Esophagus muscularis mucosa (tissue), 4 donors: ENCODE measurements around the gene SLC15A1. TPM values are rescaled to one million over a fixed set of nuclear protein-coding genes. Genes with fewer than 3 reads are reported as not detected.

Source experiments
- DNase-seq: peaks from one replicate; pipeline ENCODE4 v3.0.0-alpha.2; 2017; ENCODE audit errors: extremely low spot score
- H3K27ac ChIP-seq, 4 donors: fragments of 200-600 bp; sonication (generic); replicated peaks in 1 of 4; 1 replicate in 3 of 4; 2 replicates in 1 of 4; pipeline ENCODE4 v1.5.1; 2016 to 2019; ENCODE audit warnings: mild to moderate bottlenecking in 1 of 4
- H3K27me3 ChIP-seq, 4 donors: fragments of 200-600 bp; sonication (generic); one replicate each; pipeline versions ENCODE4 v1.5.1 to v1.6.0; 2016 to 2019
- H3K36me3 ChIP-seq, 4 donors: fragments of 200-600 bp; sonication (generic); one replicate each; pipeline ENCODE4 v1.5.1; 2016 to 2019
- H3K4me1 ChIP-seq, 4 donors: fragments of 200-600 bp; sonication (generic); one replicate each; pipeline ENCODE4 v1.5.1; 2016 to 2019
- H3K4me3 ChIP-seq, 4 donors: fragments of 200-600 bp; sonication (generic); 1 replicate in 2 of 4; 2 replicates in 2 of 4; pipeline ENCODE4 v1.5.1; 2016 to 2019; ENCODE audit warnings: mild to moderate bottlenecking in 4 of 4, moderate library complexity in 1 of 4
- H3K9me3 ChIP-seq, 4 donors: fragments of 200-600 bp; sonication (generic); 1 replicate in 3 of 4; 2 replicates in 1 of 4; pipeline ENCODE4 v1.5.1; 2016 to 2019
- CTCF ChIP-seq, 3 experiments: fragments of 200-600 bp in 2 of 3; fragments of 450-650 bp in 1 of 3; sonication (generic) in 2 of 3; IDR thresholded peaks; one replicate each; pipeline ENCODE4 v1.5.1; 2017 to 2019; ENCODE audit warnings: antibody characterized with exemption in 3 of 3, mild to moderate bottlenecking in 2 of 3, moderate library complexity in 1 of 3
- EP300 ChIP-seq: sonication (generic); formaldehyde crosslinking; IDR thresholded peaks from one replicate; pipeline ENCODE4 v1.6.1; 2017; ENCODE audit warnings: antibody characterized with exemption
- POLR2A ChIP-seq: fragments of 450-650 bp; IDR thresholded peaks from one replicate; pipeline ENCODE4 v1.6.1; 2017; ENCODE audit warnings: antibody characterized with exemption, moderate library complexity, mild to moderate bottlenecking, low read depth
- POLR2AphosphoS5 ChIP-seq, 2 donors: sonication (generic); formaldehyde crosslinking; IDR thresholded peaks; one replicate each; pipeline ENCODE4 v1.6.1; 2017; ENCODE audit warnings: antibody characterized with exemption in 2 of 2
- WGBS: methylation state at CpG from one replicate; pipeline ENCODE4 v1.1.5; 2018; 5-methylcytosine and 5-hydroxymethylcytosine counted together
- intact Hi-C: fragments of 100-400 bp; cut with DNase I; formaldehyde crosslinking; loops from one replicate; pipeline ENCODE4 v1.15.1; 2023
- total RNA-seq, 4 donors: library from RNA; depleted of rRNA; stranded (reverse); fragments of >200 nt; gene quantifications; one replicate each; pipeline versions ENCODE4 v1.1.0 to v1.2.1, GENCODE V29; 2016

The SLC15A1 gene
- total RNA-seq, 4 donors from 2014 or later: not detected

GRCh38 chr13:98746968-98747367, 5.5 kb downstream of the SLC15A1 start:
- Histone ChIP-seq H3K36me3 (no peaks in the 10 kb centered on the region), H3K27me3 (peaks cover 0 to 21% (median 10%) of the 10 kb centered on the region in 4 donors), H3K4me1 (peaks cover 4 to 6% (median 5%) of the 10 kb centered on the region in 4 donors), H3K4me3 (no peak overlapping the region), H3K27ac (no peak overlapping the region), H3K9me3 (no peaks in the 10 kb centered on the region)
- TF ChIP-seq EP300: no peak
- no peak for TF ChIP-seq POLR2AphosphoS5 (IDR thresholded peaks at IDR 0.05)
- TF ChIP-seq CTCF (IDR thresholded peaks at IDR 0.05): no peak
- no peak for TF ChIP-seq POLR2A
- WGBS: 88% methylated on average over 8 of the region's 8 CpGs
- DNase-seq: no peak
- intact Hi-C loops: no loop called here

GRCh38 chr13:98743377-98743776, 9.1 kb downstream of the SLC15A1 start:
- intact Hi-C loops: no loop called here
- Histone ChIP-seq H3K4me1 (no peaks in the 10 kb centered on the region), H3K27me3 (no peaks in the 10 kb centered on the region), H3K36me3 (no peaks in the 10 kb centered on the region), H3K4me3 (no peak overlapping the region), H3K9me3 (peaks cover 0 to 4% (median 0%) of the 10 kb centered on the region in 4 donors), H3K27ac (no peak overlapping the region)
- WGBS: 96% methylated on average over 2 of the region's 2 CpGs
- TF ChIP-seq EP300: no peak
- no peak for TF ChIP-seq POLR2A
- TF ChIP-seq CTCF (IDR thresholded peaks at IDR 0.05): no peak
- TF ChIP-seq POLR2AphosphoS5 (IDR thresholded peaks at IDR 0.05): no peak
- no peak for DNase-seq

- Histone ChIP-seq H3K36me3 (no peaks in the 10 kb centered on the region), H3K27me3 (no peaks in the 10 kb centered on the region), H3K4me3 (no peak overlapping the region), H3K9me3 (peaks cover 0 to 8% (median 0%) of the 10 kb centered on the region in 4 donors), H3K27ac (no peak overlapping the region), H3K4me1 (no peaks in the 10 kb centered on the region)
- no peak for DNase-seq
- TF ChIP-seq POLR2AphosphoS5 (IDR thresholded peaks at IDR 0.05) (no peak), EP300 (no peak), CTCF (IDR thresholded peaks at IDR 0.05) (no peak), POLR2A (no peak)
- intact Hi-C loops: no loop called here
- 84% methylated on average over 5 of the region's 5 CpGs for WGBS
These were observed 9.5 kb downstream of the SLC15A1 start for GRCh38 chr13:98742961-98743360.

- H3K36me3 ChIP-seq: no peaks in the 10 kb centered on the region
- intact Hi-C loops: no loop called here
- TF ChIP-seq CTCF (IDR thresholded peaks at IDR 0.05): no peak
- no peak for TF ChIP-seq POLR2AphosphoS5 (IDR thresholded peaks at IDR 0.05)
- TF ChIP-seq EP300: no peak
- no peak for TF ChIP-seq POLR2A
- no peak overlapping the region for H3K27ac ChIP-seq
- no peaks in the 10 kb centered on the region for H3K4me1 ChIP-seq
- DNase-seq: no peak
- WGBS: 88% methylated on average over 10 of the region's 14 CpGs
- no peak overlapping the region for H3K4me3 ChIP-seq
- peaks cover 0 to 8% (median 0%) of the 10 kb centered on the region in 4 donors for H3K9me3 ChIP-seq
- no peaks in the 10 kb centered on the region for H3K27me3 ChIP-seq
These were observed 10.6 kb downstream of the SLC15A1 start for GRCh38 chr13:98741741-98742435.

- Histone ChIP-seq H3K4me1 (no peaks in the 10 kb centered on the region), H3K36me3 (no peaks in the 10 kb centered on the region), H3K4me3 (no peak overlapping the region), H3K27ac (no peak overlapping the region), H3K9me3 (peaks cover 0 to 8% (median 0%) of the 10 kb centered on the region in 4 donors), H3K27me3 (no peaks in the 10 kb centered on the region)
- intact Hi-C loops: no loop called here
- TF ChIP-seq CTCF (IDR thresholded peaks at IDR 0.05): no peak
- no peak for TF ChIP-seq EP300
- TF ChIP-seq POLR2AphosphoS5 (IDR thresholded peaks at IDR 0.05): no peak
- TF ChIP-seq POLR2A: no peak
- WGBS: 89% methylated on average over 8 of the region's 8 CpGs
- no peak for DNase-seq
These were observed 12.3 kb downstream of the SLC15A1 start for GRCh38 chr13:98740131-98740530.
